NCI-H128 (cell line): ENCODE results near the gene TOM1L1.

Experiments
- DNase-seq: peaks from one replicate; lab custom pipeline; 2025; ENCODE audit not compliant: unreplicated experiment; lab: John Stamatoyannopoulos, UW

The TOM1L1 gene

DNA sequence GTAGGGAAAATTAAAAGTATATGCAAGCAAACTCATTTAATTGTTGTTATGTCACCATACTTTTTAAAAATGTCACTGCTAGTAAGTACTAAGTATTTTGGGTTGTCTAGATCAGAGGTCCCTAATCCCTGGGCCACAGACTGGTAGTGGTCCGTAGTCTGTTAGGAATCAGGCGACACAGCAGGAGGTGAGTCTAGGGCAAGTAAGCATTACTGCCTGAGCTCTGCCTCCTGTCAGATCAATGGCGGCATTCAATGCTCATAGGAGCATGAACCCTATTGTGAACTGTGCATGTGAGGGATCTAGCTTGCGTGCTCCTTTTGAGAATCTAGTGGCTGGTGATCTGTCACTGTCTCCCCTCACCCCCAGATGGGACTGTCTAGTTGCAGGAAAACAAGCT lies 89.5 kb downstream of the TOM1L1 start:
- no peak for DNase-seq

DNA sequence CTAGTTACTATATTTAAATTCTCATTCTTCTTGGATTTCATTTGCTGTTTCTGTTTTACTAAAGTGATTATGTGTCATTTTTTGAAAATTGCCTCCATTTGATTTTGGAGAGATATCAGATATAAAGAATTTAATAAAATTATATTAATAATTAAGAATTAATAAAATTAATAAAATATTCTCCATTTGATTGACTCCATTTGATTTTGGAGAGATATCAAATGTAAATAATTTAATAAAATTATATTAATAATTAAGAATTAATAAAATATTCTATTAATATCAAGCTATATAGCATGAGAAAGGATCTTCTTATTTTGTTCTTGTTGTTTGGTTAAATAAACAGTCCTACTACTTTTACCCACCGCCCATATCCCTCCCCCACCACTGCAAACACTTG lies 90.9 kb downstream of the TOM1L1 start:
- no peak for DNase-seq

DNA sequence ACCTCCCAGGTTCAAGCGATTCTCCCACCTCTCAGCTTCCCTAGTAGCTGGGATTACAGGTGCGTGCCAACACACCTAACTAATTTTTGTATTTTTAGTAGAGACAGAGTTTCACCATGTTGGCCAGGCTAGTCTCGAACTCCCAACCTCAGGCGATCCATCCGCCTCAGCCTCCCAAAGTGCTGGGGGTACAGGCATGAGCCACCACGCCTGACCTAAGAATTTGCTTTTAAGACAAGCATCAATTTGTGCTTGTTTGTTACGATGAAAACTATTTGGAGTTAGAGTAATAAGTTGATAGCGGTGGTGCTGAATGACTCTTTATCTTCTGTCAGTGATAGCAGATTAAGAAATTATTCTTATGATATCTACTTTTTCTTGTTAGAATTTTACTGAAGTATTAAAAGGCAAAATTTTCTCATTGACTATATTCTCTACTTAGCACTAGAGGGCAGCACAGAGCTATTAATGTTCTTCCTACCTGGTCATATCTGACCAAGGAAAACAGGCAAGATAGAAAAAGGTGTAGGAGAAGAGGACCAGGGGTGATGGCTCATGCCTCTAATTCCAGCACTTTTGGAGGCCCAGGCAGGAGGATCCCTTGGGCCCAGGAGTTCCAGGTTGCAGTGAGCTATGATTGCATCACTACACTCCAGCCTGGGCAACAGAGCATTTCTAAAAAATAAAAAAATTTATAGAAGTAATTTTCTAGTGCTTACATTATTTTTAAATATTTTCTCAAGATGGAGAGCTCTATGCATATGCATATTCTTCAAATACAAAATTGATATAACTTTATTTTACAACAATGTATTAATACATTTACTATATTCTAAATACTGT lies 92.4 kb downstream of the TOM1L1 start:
- no peak for DNase-seq

DNA sequence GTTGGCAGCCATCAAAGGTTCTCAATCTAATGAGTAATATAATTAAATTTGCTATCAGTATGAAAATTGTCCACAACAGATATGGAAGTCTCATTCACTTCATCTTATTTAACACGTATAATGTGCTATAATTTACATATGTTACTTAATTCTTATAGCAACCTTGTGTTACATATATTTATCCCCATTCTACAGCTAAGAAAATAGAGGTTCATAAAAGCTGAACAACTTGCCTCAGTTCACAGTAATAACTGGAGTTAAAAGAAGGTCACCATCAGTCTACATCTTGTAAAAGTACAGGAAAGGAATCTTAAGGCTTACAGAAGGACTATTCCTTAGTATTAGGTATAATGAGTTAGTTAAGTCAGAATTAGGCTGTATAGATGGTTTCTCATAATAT lies 95.8 kb downstream of the TOM1L1 start:
- DNase-seq, result no peak

DNA sequence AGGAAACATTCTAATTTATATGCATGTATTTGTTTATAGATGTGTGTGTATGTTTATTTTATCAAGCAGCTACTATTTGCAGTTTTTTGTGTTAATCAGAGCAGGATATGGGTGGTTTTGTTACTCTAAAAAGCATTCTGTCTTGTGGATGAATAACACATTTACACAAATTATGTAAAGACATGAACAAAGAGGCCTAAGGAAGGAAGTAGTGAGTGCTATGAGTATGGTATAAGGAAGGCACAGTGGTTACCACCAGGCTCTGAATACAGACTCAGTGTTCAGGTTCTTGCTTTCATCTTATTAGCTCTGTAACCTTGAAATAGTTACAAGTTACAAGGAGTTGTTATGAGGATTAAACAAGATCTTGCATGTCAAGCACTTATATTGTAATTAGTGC lies 101.8 kb downstream of the TOM1L1 start:
- DNase-seq, result no peak

DNA sequence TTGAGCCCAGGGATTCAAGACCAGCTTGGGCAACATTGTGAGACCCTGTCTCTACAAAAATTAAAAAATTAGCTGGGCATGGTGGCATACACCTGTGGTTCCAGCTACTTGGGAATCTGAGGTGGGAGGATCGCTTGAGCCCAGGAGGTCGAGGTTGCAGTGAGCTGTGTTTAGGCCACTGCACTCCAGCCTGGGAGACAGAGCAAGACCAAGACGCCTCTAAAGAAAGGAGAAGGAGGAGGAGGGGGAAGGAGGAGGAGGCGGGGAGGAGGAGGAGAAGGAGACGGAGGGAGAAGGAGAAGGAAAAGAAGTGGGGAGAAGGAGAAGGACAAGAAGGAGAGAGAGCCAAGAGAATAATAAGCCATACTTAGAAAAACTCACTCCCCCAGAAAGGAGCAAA lies 103.8 kb downstream of the TOM1L1 start:
- DNase-seq, result no peak

DNA sequence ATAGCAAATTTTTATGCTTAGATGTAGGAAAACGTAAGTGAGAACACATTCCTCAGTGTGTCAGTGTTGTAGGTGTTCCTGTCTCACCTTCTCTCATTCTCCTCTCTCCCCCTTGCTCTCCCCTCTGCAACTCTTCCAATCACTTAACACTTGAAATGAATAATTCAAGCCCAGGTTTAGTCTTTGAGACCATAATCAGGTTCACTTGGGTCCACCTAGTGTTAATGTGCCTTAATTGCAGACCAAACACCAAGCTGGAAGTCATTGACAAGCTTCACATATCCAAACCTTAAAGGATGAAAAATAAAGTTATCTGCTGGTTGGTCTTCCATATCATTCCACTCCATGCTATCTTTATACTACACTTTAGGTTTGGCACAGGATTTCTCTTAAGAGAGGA lies 104.9 kb downstream of the TOM1L1 start:
- DNase-seq, result no peak
